DND-41 (cell line): Measurements from ENCODE around the gene PTPRD.
"Not testable (repeated sequence)": the region's sequence is repeated elsewhere in the genome, so short reads cannot be mapped to it uniquely, and the experiment has no call there.

Experiments used
- ATAC-seq: fragments of 200-7000 bp; cut with Tn5 transposase; 3 replicates; pipeline ENCODE4 v1.9.1; 2021; ENCODE audit warnings: low read depth; ENCODE audit not compliant: insufficient read depth
- DNase-seq: peaks from one replicate; pipeline ENCODE4 v3.0.0-alpha.2; 2020
- H2AFZ ChIP-seq: 2 replicates; pipeline ENCODE4 v1.6.0; 2012; ENCODE audit warnings: low read depth, low read length
- H3K27ac ChIP-seq: 2 replicates; pipeline ENCODE4 v1.5.1; 2012; ENCODE audit warnings: low read length, inconsistent platforms
- H3K27me3 ChIP-seq: fragments of 200-600 bp; sonication (generic); 2 replicates; pipeline ENCODE4 v1.6.0; 2012; ENCODE audit warnings: low read length, mild to moderate bottlenecking, inconsistent platforms; ENCODE audit not compliant: insufficient read depth, poor library complexity
- H3K36me3 ChIP-seq: 2 replicates; pipeline ENCODE4 v1.5.1; 2012; ENCODE audit warnings: low read length, inconsistent platforms; ENCODE audit not compliant: insufficient read depth
- H3K4me1 ChIP-seq: 2 replicates; pipeline ENCODE4 v1.5.1; 2012; ENCODE audit warnings: mild to moderate bottlenecking, low read length; ENCODE audit not compliant: insufficient read depth
- H3K4me2 ChIP-seq: 2 replicates; pipeline ENCODE4 v1.6.0; 2012; ENCODE audit warnings: mild to moderate bottlenecking, moderate library complexity, low read length, inconsistent platforms; ENCODE audit not compliant: insufficient read depth
- H3K4me3 ChIP-seq, 2 experiments: fragments of 200-600 bp in 1 of 2; shearing (Covaris generic) in 1 of 2; 2 replicates each; pipeline ENCODE4 v1.5.1; 2012 to 2016; ENCODE audit warnings: inconsistent platforms in 2 of 2, low read length in 2 of 2, mild to moderate bottlenecking in 2 of 2, low read depth in 1 of 2, moderate library complexity in 1 of 2
- H3K79me2 ChIP-seq: 2 replicates; pipeline ENCODE4 v1.6.0; 2012; ENCODE audit warnings: low read length, inconsistent platforms; ENCODE audit not compliant: insufficient read depth
- H3K9ac ChIP-seq: 2 replicates; pipeline ENCODE4 v1.6.0; 2012; ENCODE audit warnings: low read depth, mild to moderate bottlenecking, inconsistent platforms, low read length, moderate library complexity
- H3K9me3 ChIP-seq: 2 replicates; pipeline ENCODE4 v1.5.1; 2012; ENCODE audit warnings: low read length, moderate library complexity, mild to moderate bottlenecking, inconsistent platforms; ENCODE audit not compliant: insufficient read depth, severe bottlenecking
- H4K20me1 ChIP-seq: 2 replicates; pipeline ENCODE4 v1.6.0; 2012; ENCODE audit warnings: low read length; ENCODE audit not compliant: insufficient read depth
- CTCF ChIP-seq: IDR thresholded peaks from 2 replicates; pipeline ENCODE4 v1.5.1; 2012; ENCODE audit warnings: borderline replicate concordance, low read length, moderate library complexity, mild to moderate bottlenecking; ENCODE audit not compliant: poor library complexity, severe bottlenecking; ENCODE audit errors: extremely low read depth
- EZH2 ChIP-seq: IDR thresholded peaks from 3 replicates; pipeline ENCODE4 v1.6.1; 2012; ENCODE audit warnings: borderline replicate concordance, low read depth, mild to moderate bottlenecking, moderate library complexity, low read length, inconsistent platforms; ENCODE audit not compliant: severe bottlenecking

The PTPRD gene

GRCh38 chr9:10523164-10523563 is 89.6 kb downstream of the PTPRD start:
- H3K79me2 ChIP-seq: no peaks in the 10 kb centered on the region
- H3K4me1 ChIP-seq: no peaks in the 10 kb centered on the region
- H3K27me3 ChIP-seq: no peaks in the 10 kb centered on the region
- no peaks in the 10 kb centered on the region for H3K9me3 ChIP-seq
- no peaks in the 10 kb centered on the region for H4K20me1 ChIP-seq
- no peak for ATAC-seq
- H3K4me3 ChIP-seq: no peak overlapping the region
- H3K9ac ChIP-seq: no peak overlapping the region
- no peak overlapping the region for H3K27ac ChIP-seq
- no peak for TF ChIP-seq EZH2
- no peak for TF ChIP-seq CTCF
- H2AFZ ChIP-seq: no peak overlapping the region
- DNase-seq: no peak
- no peaks in the 10 kb centered on the region for H3K36me3 ChIP-seq
- H3K4me2 ChIP-seq: no peak overlapping the region

GRCh38 chr9:10512144-10512543 is 100.7 kb downstream of the PTPRD start:
- Histone ChIP-seq H3K4me3 (no peak overlapping the region), H3K9ac (no peak overlapping the region), H3K27ac (no peak overlapping the region), H2AFZ (no peak overlapping the region), H3K9me3 (no peaks in the 10 kb centered on the region), H3K4me2 (no peak overlapping the region), H3K4me1 (no peaks in the 10 kb centered on the region), H3K27me3 (no peaks in the 10 kb centered on the region), H3K79me2 (no peaks in the 10 kb centered on the region), H3K36me3 (no peaks in the 10 kb centered on the region), H4K20me1 (no peaks in the 10 kb centered on the region)
- TF ChIP-seq EZH2 (no peak), CTCF (no peak)
- ATAC-seq (no peak), DNase-seq (no peak)

GRCh38 chr9:10488937-10489336 is 123.9 kb downstream of the PTPRD start:
- H3K36me3 ChIP-seq: no peaks in the 10 kb centered on the region
- no peak overlapping the region for H3K4me3 ChIP-seq
- H3K4me1 ChIP-seq: no peaks in the 10 kb centered on the region
- no peak overlapping the region for H3K4me2 ChIP-seq
- ATAC-seq (no peak), DNase-seq (no peak)
- no peak overlapping the region for H3K9ac ChIP-seq
- no peak overlapping the region for H3K27ac ChIP-seq
- no peak overlapping the region for H2AFZ ChIP-seq
- no peaks in the 10 kb centered on the region for H4K20me1 ChIP-seq
- H3K79me2 ChIP-seq: no peaks in the 10 kb centered on the region
- no peaks in the 10 kb centered on the region for H3K9me3 ChIP-seq
- H3K27me3 ChIP-seq: no peaks in the 10 kb centered on the region
- TF ChIP-seq CTCF: no peak
- no peak for TF ChIP-seq EZH2

GRCh38 chr9:10479172-10479571 is 133.6 kb downstream of the PTPRD start:
- Histone ChIP-seq H3K4me1 (no peaks in the 10 kb centered on the region), H3K27ac (no peak overlapping the region), H3K79me2 (no peaks in the 10 kb centered on the region), H3K9me3 (no peaks in the 10 kb centered on the region), H3K36me3 (no peaks in the 10 kb centered on the region), H3K4me2 (no peak overlapping the region), H4K20me1 (no peaks in the 10 kb centered on the region), H2AFZ (no peak overlapping the region), H3K9ac (no peak overlapping the region), H3K4me3 (no peak overlapping the region), H3K27me3 (no peaks in the 10 kb centered on the region)
- no peak for TF ChIP-seq EZH2
- peak; percentile 43 for TF ChIP-seq CTCF
- no peak for DNase-seq
- ATAC-seq: no peak

- H3K9me3 ChIP-seq, H3K36me3 ChIP-seq, DNase-seq, H3K4me1 ChIP-seq, ATAC-seq, H3K9ac ChIP-seq, H3K4me3 ChIP-seq, H3K27me3 ChIP-seq, H3K4me2 ChIP-seq, H3K79me2 ChIP-seq, H3K27ac ChIP-seq, H4K20me1 ChIP-seq, H2AFZ ChIP-seq: not testable (repeated sequence)
Measured at GRCh38 chr9:10449201-10449617, 163.6 kb downstream of the PTPRD start.
